Effector memory CD4-positive, alpha-beta T cell (primary cell): ENCODE measurements around the gene AGPAT3.

Experiments
- DNase-seq, 3 donors: peaks; one replicate each; pipeline ENCODE4 v3.0.0-alpha.2; 2020
- H3K27ac ChIP-seq: 2 replicates; pipeline ENCODE4 v1.7.0; 2013; ENCODE audit warnings: mild to moderate bottlenecking, low read length, moderate library complexity; ENCODE audit not compliant: insufficient read depth, poor library complexity, severe bottlenecking
- H3K27me3 ChIP-seq: replicated peaks from 2 replicates; pipeline ENCODE4 v1.7.0; 2013; ENCODE audit warnings: mild to moderate bottlenecking, low read length; ENCODE audit not compliant: insufficient read depth, control insufficient read depth, poor library complexity, severe bottlenecking
- H3K36me3 ChIP-seq: 2 replicates; pipeline ENCODE4 v1.7.0; 2013; ENCODE audit warnings: mild to moderate bottlenecking, low read length, moderate library complexity; ENCODE audit not compliant: control insufficient read depth, insufficient read depth
- H3K4me1 ChIP-seq: 2 replicates; pipeline ENCODE4 v1.7.0; 2013; ENCODE audit warnings: low read length, mild to moderate bottlenecking; ENCODE audit not compliant: control insufficient read depth, insufficient read depth, poor library complexity, severe bottlenecking
- H3K4me3 ChIP-seq: 2 replicates; pipeline ENCODE4 v1.7.0; 2013; ENCODE audit warnings: low read length, low read depth, mild to moderate bottlenecking; ENCODE audit not compliant: insufficient read depth, poor library complexity, severe bottlenecking
- H3K9me3 ChIP-seq: 2 replicates; pipeline ENCODE4 v1.7.0; 2013; ENCODE audit warnings: mild to moderate bottlenecking, low read length, moderate library complexity; ENCODE audit not compliant: control insufficient read depth

Gene AGPAT3

GRCh38 chr21:44017601-44018000, 152.6 kb downstream of the AGPAT3 start:
- H3K27ac ChIP-seq: no peak overlapping the region
- H3K4me3 ChIP-seq: no peak overlapping the region
- H3K27me3 ChIP-seq: no peaks in the 10 kb centered on the region
- H3K36me3 ChIP-seq: no peaks in the 10 kb centered on the region
- no peaks in the 10 kb centered on the region for H3K9me3 ChIP-seq
- DNase-seq: no peak
- peaks cover 59% of the 10 kb centered on the region for H3K4me1 ChIP-seq

DNA sequence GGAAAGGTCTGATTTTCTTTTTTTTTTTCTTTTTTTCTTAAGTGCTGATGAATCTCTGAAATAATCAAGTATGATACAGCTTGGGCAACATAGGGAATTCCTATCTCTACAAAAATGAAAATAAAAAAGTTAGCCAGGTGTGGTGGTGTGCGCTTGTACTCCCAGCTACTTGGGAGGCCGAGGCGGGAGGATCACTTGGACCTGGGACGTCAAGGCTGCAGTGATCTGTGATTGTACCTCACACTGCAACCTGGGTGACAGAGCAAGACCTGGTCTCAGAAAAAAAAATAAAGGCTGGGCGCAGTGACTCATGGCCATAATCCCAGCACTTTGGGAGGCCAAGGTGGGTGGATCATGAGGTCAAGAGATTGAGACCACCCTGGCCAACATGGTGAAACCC, 153.1 kb downstream of the AGPAT3 start:
- no peak overlapping the region for H3K27ac ChIP-seq
- no peaks in the 10 kb centered on the region for H3K36me3 ChIP-seq
- no peak overlapping the region for H3K4me3 ChIP-seq
- H3K9me3 ChIP-seq: no peaks in the 10 kb centered on the region
- no peak for DNase-seq
- H3K4me1 ChIP-seq: peaks cover 57% of the 10 kb centered on the region
- no peaks in the 10 kb centered on the region for H3K27me3 ChIP-seq

DNA sequence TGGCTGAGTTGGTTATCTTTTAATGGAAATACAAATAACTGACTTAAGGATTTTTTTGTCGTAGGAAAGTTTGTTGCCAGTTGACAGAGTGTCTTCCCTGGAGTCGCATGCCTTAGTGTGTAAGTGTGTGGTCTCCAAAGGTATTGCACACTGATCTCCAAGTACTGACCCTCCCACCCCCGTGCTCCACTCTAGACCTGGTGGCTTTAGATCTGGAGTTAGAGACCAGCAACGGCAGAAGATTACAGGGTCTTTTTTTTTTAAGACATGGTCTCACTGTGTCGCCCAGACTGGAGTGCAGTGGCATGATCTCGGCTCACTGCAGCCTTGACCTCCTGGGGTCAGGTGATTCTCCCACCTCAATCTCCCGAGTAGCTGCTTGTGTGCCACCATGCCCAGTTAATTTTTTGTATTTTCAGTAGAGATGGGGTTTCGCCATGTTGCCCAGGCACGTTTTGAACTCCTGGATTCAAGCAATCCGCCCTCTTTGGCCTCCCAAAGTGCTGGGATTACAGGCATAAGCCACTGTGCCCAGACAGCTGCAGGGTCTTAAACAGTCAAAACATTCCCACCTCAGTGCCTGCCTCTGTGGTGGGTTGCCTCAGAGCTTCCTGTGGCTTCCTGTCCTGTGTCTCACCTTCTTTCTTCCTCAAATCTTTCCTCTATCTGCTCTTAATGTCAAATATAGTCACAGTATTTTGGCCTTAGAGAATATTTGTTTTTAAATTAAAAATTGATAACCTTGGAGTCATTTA, 154.0 kb downstream of the AGPAT3 start:
- H3K4me1 ChIP-seq: peaks cover 50% of the 10 kb centered on the region
- H3K4me3 ChIP-seq: no peak overlapping the region
- H3K36me3 ChIP-seq: no peaks in the 10 kb centered on the region
- H3K27me3 ChIP-seq: no peaks in the 10 kb centered on the region
- DNase-seq: no peak
- no peak overlapping the region for H3K27ac ChIP-seq
- no peaks in the 10 kb centered on the region for H3K9me3 ChIP-seq

- DNase-seq: no peak
- H3K9me3 ChIP-seq: no peaks in the 10 kb centered on the region
- H3K27me3 ChIP-seq: no peaks in the 10 kb centered on the region
- H3K4me1 ChIP-seq: peaks cover 44% of the 10 kb centered on the region
- H3K36me3 ChIP-seq: no peaks in the 10 kb centered on the region
- no peak overlapping the region for H3K27ac ChIP-seq
- H3K4me3 ChIP-seq: no peak overlapping the region
Observed at GRCh38 chr21:44019568-44019958, 154.5 kb downstream of the AGPAT3 start.

DNA sequence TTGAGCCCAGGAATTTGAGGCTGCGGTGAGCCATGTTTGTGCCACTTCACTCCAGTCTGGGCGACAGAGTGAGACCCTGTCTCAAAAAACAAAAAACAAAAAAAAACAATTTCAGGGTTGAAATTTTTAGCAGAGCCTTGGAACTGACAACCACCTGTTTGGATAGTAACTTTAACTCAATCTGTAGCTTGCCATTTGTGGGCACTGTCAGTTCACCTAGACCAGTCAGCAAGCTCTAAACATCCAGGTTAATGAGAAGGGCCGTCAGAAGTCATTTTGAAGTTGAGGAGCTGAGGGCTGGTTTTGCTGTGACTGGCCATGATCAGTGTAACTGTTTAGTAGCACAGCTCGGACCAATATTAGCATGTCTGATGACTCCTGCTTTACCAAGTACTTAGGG, 155.5 kb downstream of the AGPAT3 start:
- Histone ChIP-seq H3K36me3 (no peaks in the 10 kb centered on the region), H3K4me3 (no peak overlapping the region), H3K27ac (peak overlapping the region; percentile 54), H3K9me3 (no peaks in the 10 kb centered on the region), H3K4me1 (peaks cover 44% of the 10 kb centered on the region), H3K27me3 (no peaks in the 10 kb centered on the region)
- DNase-seq: no peak

DNA sequence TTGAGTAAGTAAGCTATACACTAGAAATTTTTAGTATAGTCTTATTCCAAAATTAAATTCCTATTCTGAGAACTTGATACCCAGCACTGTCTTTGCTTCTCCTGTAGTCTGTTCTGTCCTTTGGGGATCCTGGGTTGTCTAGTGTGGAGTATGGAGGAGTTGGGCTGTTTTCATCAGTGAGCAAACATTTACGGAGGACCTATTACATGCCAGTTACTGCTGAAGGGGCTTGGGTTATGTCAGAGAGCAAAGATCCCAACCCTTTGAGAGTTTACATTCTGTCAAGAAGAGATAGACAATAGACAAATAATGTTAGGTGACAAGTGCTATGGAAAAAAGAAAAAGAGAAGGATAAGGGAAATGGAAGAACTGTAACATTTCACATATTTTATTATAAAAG, 156.0 kb downstream of the AGPAT3 start:
- no peaks in the 10 kb centered on the region for H3K27me3 ChIP-seq
- DNase-seq: no peak
- H3K36me3 ChIP-seq: no peaks in the 10 kb centered on the region
- peak overlapping the region; percentile 54 for H3K27ac ChIP-seq
- no peaks in the 10 kb centered on the region for H3K9me3 ChIP-seq
- H3K4me3 ChIP-seq: no peak overlapping the region
- peaks cover 45% of the 10 kb centered on the region for H3K4me1 ChIP-seq

DNA sequence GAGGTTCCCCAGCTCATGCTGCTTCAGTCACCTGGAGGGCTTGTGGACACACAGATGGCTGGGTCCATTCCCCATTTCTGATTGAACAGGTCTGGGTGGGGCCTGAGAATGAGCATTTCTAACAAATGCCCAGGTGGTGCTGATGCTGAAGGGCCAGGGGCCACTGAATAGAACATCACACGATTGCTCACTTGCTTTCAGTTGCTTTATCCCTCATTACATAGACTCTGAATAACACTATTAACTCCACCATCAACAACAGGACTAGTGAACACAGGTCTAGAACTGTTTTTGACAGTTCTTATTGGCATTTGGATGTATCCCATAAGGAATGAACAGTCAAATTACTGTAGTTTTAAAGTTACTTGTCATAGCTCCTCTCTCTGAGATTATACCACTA, 159.2 kb downstream of the AGPAT3 start:
- peaks cover 27% of the 10 kb centered on the region for H3K4me1 ChIP-seq
- DNase-seq: no peak
- no peak overlapping the region for H3K27ac ChIP-seq
- H3K4me3 ChIP-seq: no peak overlapping the region
- H3K27me3 ChIP-seq: no peaks in the 10 kb centered on the region
- H3K9me3 ChIP-seq: no peaks in the 10 kb centered on the region
- no peaks in the 10 kb centered on the region for H3K36me3 ChIP-seq

GRCh38 chr21:44024887-44025353, 159.9 kb downstream of the AGPAT3 start:
- Histone ChIP-seq H3K27ac (no peak overlapping the region), H3K4me1 (peaks cover 21% of the 10 kb centered on the region), H3K27me3 (no peaks in the 10 kb centered on the region), H3K9me3 (no peaks in the 10 kb centered on the region), H3K4me3 (no peak overlapping the region), H3K36me3 (no peaks in the 10 kb centered on the region)
- DNase-seq: no peak

- peaks cover 3% of the 10 kb centered on the region for H3K36me3 ChIP-seq
- DNase-seq: no peak
- H3K27me3 ChIP-seq: no peaks in the 10 kb centered on the region
- no peak overlapping the region for H3K4me3 ChIP-seq
- peaks cover 16% of the 10 kb centered on the region for H3K4me1 ChIP-seq
- H3K9me3 ChIP-seq: no peaks in the 10 kb centered on the region
- no peak overlapping the region for H3K27ac ChIP-seq
Observed at GRCh38 chr21:44027607-44028286, 162.7 kb downstream of the AGPAT3 start.

- Histone ChIP-seq H3K27me3 (no peaks in the 10 kb centered on the region), H3K36me3 (peaks cover 7% of the 10 kb centered on the region), H3K27ac (no peak overlapping the region), H3K4me3 (no peak overlapping the region), H3K9me3 (no peaks in the 10 kb centered on the region), H3K4me1 (peaks cover 15% of the 10 kb centered on the region)
- no peak for DNase-seq
Observed at GRCh38 chr21:44028287-44028659, 163.2 kb downstream of the AGPAT3 start.
